HG02588 (cell line): Measurements from ENCODE around the gene WAPL.
"Not testable (repeated sequence)": the region's sequence is repeated elsewhere in the genome, so short reads cannot be mapped to it uniquely, and the experiment has no call there.

ENCODE experiments used
- ATAC-seq: cut with Tn5 transposase; IDR thresholded peaks from one replicate; pipeline ENCODE4 v1.9.1; 2021; ENCODE audit warnings: mild to moderate bottlenecking, moderate library complexity; ENCODE audit not compliant: unreplicated experiment

Gene WAPL

GRCh38 chr10:86525713-86526112 lies 4.1 kb upstream of the WAPL start:
- not testable (repeated sequence) for ATAC-seq

DNA sequence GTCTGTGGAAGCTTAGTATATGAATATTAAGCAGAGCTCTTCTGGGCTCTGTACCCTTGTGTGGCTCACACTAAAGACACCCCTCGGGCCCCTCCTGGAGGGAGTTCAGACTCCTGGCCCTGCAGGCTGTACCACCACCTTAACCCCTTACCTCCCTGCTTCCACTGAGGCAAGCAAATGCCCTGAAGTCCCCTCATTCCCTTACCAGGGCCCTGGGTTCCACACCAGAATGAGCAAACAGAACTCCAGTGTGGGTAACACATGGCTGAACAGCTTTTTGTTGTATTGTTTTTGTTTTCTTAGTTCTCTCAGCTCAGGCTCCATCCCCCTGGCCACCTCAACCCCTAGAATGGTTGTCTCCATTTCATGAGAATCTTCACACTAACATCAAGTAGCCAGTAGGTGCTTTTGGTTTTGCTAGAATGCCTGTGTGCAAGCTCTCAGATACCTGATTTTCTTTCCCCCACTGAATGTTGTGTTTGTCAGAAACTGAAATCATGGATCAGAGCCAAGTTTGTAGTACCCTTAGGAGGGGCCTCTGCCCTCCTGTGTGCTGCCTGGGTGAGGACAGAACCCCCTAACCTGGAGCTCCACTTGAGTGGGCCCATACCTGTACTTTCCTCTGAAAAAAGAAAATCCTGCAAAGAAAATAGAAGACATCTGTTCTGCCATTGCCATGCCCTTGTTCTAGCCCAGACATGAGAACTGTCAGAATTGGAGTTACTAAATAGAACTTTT lies 2.8 kb upstream of the WAPL start:
- no peak for ATAC-seq

GRCh38 chr10:86523348-86523747 lies 1.8 kb upstream of the WAPL start:
- no peak for ATAC-seq

DNA sequence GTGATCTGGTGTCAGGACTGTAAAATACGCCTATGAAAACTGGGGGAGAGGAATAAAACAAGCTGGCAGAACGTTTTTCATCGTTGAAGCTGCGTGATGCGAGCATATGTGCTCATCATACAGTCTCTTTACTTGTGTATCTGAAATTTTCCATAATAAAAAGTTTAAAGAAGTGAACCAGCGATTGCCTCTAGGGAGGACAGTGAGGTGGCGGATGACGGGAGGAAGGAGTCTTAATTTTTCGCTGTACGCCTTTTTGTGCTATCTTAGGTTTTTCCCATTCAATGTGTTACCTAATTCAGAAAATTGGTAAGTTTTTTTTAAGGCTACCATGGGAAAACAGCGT lies 891 bp upstream of the WAPL start:
- no peak for ATAC-seq

DNA sequence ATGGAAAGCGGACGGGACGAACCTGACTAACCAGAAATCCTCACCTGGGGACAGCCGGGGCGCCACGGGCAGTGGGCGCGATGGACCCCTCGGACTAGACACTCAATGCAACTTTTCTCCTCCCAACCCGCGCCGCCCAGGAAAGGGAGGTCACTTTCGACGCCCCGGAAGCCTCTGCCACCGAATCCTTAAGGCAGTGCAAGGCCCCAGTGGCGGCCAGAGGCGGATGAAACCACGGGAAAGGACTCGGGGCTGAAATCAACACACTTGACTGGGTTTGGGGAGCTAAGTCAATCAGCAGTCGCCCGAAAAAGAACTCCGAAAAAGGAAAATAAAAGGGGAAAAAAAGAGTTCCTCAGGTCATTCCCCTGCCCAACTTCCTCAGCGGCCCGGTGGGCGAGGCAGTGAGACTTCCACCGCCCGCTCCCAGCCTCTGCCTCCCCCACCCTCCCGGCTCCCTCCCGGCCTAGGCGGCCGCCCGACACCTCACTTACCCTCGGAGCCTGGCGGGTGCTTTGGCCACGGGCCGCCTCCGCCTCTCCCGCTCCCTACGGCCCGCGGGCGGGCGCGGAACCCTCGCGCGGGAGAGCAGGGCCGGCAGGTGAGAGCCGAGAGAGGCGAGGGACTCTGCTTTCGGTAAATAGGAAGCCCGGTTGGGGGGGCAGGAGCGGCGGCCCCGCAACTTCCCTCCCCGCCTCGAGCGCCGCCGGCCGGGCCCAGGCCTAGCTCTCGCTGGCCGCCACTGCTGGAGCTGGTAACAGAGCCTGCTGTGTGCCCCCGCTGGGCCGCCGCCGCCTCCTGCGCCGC lies 518 bp downstream of the WAPL start:
- peak; percentile 18 for ATAC-seq

- ATAC-seq, result no peak
Measured at GRCh38 chr10:86518781-86519180, 2.8 kb downstream of the WAPL start.

- no peak for ATAC-seq
Measured at GRCh38 chr10:86512137-86512536, 9.5 kb downstream of the WAPL start.

DNA sequence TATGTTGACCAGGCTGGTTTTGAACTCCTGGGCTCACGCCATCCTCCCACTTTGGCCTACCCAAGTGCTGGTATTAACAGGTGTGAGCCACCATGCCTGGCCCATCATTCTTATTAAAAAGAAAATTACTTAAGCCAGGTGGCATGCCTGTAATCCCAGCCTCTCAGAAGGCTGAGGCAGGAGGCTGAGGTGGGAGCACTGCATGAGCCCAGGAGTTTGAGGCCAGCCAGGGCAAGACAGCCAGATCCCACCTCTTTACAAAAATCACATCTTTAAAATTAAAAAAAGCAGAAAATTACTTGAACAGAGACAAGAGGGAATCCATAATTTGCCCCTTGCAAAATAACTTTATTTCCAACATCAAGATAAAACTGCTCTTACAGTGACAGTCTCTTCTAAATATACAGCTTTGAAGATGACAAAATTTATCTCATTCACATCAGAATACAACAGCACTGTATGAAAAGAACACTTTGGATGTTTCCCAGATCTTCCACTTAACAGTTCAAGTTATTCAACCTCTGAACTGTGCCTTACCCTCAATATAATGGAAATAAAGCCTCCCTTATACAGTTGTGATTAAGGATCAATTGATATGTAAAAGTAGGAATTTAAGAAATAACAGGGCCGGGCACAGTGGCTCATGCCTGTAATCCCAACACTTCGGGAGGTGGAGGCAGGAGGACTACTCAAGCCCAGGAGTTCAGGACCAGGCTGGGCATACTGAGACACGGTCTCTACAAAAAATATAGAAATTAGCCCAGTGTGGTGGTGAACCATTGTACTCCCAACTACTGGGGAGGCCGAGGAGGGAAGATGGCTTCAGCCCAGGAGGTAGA lies 10.3 kb downstream of the WAPL start:
- no peak for ATAC-seq

GRCh38 chr10:86509145-86509544 lies 12.4 kb downstream of the WAPL start:
- ATAC-seq, result no peak

- no peak for ATAC-seq
Measured at GRCh38 chr10:86508217-86508616, 13.4 kb downstream of the WAPL start.

- no peak for ATAC-seq
Measured at GRCh38 chr10:86506499-86506898, 15.1 kb downstream of the WAPL start.

DNA sequence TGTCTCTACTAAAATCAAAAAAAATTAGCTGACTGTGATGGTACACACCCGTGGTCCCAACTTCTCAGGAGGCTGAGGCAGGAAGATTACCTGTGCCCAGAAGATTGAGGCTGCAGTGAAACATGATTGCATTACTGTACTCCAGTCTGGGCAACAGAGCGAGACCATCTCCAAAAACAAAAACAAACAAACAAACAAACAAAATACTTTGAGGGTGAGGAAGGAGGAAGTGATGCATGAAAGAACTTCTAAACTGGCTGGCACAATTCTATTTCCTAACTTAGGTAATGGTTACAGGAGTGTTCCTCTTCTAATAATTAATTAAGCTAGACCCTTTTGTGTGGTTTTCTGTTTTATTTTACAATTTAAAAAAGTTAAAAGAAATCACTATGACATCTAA lies 15.5 kb downstream of the WAPL start:
- no peak for ATAC-seq

DNA sequence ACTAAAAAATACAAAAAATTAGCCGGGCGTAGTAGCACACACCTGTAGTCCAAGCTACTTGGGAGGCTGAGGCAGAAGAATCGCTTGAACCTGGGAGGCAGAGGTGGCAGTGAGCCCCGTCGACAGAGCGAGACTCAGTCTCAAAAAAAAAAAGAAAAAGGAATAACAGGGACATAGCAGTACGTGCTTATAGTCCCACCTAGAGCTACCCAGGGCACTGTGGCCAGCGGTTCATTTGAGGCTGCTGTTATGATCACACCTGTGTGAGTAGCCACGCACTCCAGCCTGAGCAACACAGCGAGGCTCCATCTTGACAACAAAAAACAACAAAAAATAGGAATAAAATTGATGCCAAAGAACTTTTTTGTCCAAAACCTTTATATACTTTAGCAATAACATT lies 17.1 kb downstream of the WAPL start:
- ATAC-seq, result no peak

DNA sequence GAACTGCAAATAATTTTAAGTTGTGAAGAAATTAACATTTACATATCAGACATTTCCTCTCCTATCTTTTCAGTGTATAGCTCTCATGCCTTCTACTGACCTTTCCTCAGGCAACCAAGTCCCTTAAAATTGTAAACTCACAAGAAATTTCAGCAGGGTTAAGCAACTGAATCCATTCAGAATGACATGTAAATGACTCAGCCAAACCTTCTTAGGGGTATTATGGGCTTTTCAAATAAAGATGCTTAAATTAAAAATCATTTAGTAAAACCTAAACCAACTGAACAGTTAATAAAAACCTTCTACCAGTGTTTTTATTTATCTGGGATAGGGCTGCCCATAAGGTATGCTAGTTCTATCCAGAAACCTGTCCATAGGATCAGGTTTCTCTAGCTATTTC lies 20.7 kb downstream of the WAPL start:
- no peak for ATAC-seq

GRCh38 chr10:86498598-86498997 lies 23.0 kb downstream of the WAPL start:
- ATAC-seq, result no peak

- no peak for ATAC-seq
Measured at GRCh38 chr10:86497621-86498020, 24.0 kb downstream of the WAPL start.

DNA sequence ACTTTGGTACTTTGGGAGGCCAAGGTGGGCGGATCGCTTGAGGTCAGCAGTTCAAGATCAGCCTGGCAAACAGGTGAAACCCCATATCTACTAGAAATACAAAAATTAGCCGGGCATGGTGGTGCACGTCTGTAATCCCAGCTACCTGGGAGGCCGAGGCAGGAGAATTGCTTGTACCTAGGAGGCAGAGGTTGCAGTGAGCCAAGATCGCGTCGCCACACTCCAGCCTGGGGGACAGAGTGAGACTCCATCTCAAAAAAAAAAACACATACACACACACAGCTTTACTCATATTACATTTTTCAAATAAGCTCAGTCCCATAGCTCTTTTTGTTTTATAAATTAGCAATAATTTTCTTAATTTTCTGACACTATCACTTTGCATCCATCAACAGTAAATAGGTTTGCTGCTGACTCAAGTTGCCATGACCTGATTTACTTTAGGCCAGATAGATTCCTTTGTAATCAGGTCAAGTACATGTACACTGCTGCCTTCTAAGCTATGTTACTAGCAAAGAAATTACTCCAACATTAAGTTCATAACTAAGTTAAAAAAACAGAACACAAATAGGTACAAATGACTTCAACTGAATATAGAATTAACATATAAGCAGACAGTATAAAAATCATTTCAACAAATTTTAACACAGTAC lies 31.5 kb downstream of the WAPL start:
- no peak for ATAC-seq

- ATAC-seq, result no peak
Measured at GRCh38 chr10:86489071-86489810, 32.4 kb downstream of the WAPL start.

DNA sequence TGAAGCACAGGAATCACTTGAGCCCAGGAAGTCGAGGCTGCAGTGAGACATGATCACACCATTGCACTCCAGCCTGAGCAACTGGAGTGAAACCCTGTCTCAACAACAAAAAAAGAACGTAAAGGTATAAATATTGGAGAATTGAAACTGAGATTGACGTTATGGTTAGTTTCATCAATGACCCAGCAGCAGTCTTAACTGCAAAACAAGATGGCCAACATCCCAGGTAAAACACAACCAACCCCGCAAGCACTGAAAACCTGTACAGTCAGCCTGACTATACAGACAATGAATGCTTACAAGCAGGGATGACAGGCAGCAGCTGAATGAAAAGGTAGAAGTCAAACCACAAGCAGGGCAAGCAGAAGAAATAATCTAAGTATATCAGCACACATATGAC lies 34.7 kb downstream of the WAPL start:
- no peak for ATAC-seq

DNA sequence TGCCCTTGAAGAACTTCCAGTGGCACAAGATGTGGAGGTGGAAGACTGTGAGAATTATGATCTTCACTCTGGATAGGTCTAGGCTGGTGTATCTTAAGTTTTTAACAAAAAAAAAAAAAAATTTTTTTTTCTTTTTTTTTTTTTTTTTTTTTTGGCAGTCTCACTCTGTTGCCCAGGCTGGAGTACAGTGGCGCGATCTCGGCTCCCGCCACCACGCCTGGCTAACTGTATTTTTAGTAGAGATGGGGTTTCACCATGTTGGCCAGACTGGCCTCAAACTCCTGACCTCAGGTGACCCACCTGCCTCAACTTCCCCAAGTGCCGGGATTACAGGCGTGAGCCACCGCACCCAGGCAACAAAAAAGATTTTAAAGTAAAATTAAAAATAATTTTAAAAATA lies 37.9 kb downstream of the WAPL start:
- no peak for ATAC-seq
